ENCODE data around the gene IRF8.
"Not testable (repeated sequence)": the region's sequence is repeated elsewhere in the genome, so short reads cannot be mapped to it uniquely, and the experiment has no call there.

The IRF8 gene

DNA sequence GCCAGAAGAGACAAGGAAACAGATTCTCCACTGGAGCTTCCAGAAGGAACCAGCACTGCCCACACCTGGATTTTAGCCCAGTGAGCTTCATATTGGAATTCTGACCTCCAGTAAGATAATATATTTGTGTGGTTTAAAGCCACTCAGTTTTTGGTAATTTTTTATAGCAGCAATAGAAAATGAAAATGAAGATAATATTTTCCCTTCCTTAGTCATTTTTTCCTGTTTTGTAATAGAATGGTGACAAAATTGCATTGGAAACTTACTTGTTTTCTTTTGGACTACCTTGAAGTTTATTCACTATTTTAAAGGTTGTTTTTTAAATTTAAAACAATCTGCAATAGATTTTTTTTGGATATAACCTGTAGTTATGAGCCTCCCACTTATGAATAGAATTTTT, 29.8 kb upstream of the IRF8 start:
- no peak for DNase-seq

DNA sequence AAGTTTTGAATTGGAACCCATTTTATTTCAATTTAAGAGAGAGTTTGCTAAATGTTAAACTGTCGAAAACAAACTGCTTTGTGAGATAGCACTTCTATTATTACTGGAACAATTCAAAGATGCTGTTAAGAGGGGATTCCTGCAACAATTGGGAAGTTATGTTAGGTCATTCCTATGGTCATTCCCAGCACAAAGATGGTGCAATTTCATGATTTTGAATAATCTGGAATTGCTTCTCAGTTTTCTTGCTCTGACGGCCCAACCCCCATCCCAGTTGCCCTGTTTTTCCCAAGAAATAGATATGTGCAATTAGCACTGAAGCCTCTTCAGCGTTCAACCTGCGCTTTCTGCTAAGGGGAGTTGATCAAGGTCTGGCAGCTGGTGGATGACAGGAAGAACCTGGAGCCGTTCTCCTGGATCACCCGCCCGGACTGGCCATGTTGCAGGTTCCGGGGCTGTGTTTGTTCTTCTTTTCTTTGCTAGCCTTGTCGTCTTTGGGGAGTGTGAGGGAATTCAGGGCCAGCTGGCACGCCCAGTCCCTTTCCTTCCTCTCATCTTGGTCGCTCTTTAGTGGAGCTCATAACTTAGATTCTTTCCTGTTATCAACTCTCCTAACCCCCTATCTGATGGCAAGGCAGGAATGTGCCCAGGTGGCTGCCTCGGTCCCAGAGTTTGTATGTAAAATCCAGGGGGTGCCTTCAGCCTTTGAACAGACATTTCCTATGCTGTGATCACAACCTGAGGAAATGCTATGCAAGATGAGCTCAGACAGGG, 29.0 kb upstream of the IRF8 start:
- DNase-seq, result no peak

DNA sequence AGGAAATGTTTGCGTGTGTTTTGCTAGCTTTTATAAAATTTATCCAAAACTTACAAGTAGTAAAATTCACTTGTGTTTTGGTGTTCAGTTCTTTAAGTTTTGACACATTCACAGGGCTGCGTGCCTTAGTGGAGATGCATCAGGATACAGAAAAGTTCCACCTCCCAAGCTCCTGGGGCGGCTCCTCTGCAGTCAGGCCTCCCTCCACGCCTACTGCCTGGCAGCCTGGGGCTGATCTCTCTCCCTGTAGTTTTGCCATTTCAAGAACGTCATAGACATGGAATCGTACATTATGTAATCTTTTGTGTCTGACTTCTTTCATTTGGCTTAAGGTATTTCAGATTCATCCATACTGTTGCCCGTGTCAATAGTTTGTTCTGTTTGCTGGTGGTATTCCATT, 27.2 kb upstream of the IRF8 start:
- no peak for DNase-seq

DNA sequence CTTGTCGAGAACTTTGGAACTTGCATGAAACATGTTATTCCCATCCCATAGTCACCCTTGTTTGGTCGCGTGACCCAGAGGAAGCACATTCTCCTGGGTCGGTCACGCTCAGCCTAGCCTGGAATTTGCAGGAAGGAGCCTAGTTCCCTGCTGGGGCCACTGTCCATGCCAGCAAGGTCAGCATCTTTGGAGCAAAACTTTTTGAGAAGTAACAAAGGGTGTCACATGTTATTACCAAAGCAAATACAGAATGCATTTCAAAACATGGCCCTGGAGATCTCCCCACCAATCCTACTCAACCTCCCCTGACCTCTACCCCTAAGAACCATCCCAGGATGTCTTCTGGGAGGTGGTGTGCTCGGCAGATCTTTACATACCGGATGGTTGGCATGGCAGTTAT, 26.2 kb upstream of the IRF8 start:
- DNase-seq, result no peak

DNA sequence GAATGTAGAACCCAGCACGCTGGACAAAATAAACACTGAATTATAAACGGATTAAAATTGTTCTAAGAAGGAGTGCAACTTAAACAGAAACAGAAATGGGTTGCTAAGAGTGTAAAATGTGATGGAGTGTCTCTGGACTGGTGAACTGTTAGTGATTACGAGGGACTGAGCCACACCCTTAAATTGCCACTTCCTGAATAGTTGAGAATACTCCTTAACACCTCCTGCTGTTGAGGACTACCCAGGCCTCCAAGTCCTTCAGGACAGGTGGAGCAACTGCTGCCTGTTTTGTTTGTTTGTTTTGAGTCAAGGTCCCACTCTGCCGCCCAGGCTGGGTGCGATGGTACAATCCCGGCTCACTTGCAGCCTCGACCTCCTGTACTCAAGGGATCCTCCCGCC, 25.8 kb upstream of the IRF8 start:
- no peak for DNase-seq

DNA sequence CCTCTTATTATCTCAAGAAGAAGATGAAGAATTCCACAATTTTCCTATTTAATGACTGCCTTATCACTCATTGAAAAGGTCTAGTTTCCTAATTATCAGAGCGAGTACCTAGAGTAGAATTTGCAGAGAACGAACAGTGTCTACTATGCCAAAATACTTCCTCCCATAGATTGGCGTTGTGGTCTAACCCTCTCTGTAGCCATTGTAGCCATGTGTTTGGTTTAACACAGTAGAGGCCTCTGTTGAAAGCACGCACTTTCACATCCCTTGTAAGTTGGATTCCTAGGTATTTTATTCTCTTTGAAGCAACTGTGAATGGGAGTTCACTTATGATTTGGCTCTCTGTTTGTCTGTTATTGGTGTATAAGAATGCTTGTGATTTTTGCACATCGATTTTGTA, 24.9 kb upstream of the IRF8 start:
- DNase-seq, result not testable (repeated sequence)

DNA sequence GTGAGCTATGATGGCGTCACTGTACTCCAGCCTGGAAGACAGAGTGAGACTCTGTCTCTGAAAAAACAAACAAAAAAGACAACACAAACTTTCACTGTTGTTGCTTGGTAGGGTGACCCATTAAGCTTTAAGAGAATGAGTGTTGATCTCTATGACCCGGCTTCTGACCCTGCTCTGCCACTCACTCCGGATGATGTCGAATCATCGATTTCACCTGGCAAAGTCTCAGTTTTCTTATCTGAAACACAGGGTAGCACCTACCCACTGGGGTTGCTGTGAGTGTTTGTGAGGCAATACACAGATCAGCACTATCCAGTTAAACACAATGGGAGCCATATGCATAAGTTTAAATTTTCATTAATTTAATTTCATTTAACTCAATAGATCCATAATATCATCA, 20.6 kb upstream of the IRF8 start:
- no peak for DNase-seq

DNA sequence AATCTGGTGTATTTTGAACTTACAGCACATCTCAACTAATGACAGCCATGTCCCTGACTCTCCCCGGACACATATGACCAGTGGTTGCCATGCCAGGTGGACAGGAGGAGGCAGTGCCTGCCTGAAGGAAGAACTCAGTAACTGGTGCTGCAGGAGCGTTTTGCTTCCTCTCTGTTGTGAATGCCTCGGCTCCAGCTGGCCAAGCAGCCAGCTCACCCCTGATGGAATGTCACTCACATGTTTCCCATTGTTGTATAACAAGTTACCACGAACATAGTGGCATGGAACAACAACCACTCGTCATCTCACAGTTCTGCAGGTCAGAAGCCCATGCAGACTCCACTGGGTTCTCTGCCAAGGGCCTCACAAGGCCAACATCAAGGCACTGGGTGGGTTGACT, 20.1 kb upstream of the IRF8 start:
- DNase-seq, result no peak

DNA sequence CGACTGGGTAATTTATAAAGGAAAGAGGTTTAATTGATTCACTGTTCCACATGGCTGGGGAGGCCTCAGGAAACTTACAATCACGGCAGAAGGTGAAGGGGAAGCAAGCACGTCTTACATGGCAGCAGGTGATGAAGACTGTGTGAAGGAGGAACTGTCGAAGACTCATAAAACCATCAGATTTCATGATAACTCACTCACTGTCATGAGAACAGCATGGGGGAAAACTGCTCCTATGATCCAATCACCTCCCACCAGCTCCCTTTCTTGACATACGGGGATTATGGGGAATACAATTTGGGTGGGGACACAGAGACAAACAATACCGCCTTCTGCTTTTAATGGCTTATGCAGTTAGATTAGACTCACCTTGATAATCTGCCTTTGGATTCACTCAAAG, 19.4 kb upstream of the IRF8 start:
- DNase-seq, result no peak

DNA sequence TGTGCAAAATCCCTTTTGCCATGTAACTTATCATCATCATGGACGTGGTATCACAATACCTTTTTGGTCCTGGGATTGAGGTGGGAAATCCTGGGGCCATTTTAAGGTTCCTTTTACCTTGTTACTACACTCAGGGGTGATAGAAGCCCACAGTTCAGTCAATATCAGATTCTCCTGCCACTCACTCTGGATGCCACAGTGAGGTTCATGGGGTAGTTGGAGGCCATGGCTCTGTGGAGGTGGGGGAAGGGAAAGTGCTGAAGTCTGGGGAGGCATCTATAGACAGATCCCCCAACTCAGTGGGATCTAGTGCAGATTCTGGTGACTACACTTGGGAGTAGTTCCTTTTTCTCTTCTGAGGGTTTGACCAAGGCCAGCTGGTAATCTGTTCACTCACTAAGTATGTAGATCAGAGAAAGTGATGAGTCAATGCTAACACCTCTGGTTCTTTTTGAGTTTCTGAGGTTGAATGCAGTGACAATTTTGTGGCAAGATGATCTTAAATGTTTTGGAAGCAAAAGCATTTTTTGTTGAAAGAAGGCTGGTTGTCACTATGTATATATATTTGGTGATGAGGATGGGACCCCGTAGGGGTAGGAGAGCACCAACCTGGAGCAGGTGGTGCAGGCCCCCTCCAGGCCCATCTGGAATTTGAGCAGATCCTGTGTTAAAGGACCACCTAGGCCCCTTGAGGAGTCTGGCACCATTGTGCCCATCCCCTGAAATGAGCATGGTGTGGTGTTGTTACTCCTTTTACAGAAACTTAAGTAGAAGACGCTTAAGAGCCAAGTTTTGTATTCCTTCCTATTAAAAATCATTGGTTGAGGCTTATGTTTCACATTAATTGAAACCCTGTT, 18.8 kb upstream of the IRF8 start:
- DNase-seq, result no peak

DNA sequence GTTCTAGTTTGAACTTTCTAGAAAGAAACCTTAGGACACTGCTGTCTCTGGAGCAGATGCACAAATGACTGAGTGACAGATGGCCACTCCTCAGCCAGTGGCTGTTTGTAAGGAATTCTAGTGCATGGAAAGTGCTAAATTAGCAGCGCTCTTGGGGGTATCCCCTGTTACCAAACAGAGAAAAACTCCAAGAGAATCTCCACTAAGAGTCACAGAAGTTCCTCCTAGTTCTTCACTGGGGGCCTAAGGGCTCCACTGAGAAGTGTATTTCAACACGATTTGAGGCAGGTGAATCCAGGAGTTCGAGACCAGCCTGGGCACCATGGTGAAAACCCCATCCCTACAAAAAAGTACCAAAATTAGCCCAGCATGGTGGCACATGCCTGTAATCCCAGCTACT, 18.1 kb upstream of the IRF8 start:
- DNase-seq, result no peak

DNA sequence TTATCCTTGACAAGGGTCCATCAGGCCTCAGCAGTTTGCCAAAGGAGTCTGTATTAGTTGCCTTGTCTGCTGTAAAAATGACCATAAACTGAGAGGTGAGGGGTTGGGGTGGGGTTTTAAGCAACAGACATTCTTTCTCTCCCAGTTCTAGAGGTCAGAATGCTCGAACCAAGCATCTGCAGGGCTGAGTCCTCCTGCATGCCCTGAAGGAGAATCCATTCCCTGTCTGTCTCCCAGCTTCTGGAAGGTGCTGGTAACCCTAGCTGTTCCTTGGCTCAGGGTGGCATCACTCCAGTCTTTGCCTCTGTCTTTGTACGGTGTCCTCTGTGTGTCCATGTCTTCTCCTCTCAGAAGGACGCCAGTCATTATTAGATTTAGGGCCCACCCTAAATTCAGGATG, 17.5 kb upstream of the IRF8 start:
- DNase-seq, result no peak

DNA sequence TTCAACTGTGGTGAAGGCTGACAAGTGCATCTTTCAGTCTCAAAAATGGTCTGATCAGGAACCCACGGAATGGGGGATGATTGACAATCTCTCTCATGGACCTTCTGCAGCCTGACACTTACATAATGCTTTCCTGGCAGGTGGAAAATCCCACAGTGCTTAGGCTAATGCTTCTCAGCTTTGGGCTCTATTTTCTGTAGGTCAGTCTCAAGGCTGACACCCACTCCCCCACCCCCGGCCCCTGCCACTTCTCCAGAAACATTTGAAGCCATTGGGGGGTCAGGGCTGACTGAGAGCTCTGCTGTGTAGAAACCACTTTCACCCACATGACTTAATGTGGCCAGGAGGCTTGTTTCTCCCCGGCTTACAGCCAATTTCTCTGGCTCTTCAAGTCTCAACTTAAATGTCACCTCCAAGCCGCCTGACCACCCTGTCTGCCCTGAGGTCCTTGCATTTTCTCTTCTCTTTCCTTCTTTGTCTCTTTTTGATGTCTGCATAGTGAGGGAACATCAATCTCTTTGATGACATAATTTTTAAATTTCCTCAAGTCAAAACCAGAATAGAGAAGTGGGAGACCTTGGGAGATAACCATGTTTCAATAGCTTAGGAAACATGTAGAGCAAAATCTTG, 16.7 kb upstream of the IRF8 start:
- DNase-seq, result no peak

DNA sequence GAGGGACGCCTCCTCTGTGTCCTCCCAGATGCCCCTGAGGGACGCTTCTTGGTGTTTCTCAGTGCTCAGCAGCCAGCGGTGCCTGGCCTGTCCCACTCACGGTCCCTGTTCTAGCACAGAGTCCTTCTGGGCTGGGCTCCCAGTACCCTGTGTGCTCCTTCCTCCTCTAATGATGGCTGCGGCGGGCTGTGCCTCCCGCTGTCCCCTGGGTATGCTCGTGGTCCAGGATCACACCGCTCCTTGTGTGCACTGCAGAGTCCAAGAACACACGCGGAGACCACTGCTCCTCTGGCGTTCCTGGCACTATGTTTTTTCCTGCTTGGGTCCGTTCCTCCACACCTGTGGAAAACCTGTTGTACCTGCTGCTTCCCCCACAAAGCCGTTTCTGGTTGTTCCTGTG, 15.1 kb upstream of the IRF8 start:
- DNase-seq, result no peak

DNA sequence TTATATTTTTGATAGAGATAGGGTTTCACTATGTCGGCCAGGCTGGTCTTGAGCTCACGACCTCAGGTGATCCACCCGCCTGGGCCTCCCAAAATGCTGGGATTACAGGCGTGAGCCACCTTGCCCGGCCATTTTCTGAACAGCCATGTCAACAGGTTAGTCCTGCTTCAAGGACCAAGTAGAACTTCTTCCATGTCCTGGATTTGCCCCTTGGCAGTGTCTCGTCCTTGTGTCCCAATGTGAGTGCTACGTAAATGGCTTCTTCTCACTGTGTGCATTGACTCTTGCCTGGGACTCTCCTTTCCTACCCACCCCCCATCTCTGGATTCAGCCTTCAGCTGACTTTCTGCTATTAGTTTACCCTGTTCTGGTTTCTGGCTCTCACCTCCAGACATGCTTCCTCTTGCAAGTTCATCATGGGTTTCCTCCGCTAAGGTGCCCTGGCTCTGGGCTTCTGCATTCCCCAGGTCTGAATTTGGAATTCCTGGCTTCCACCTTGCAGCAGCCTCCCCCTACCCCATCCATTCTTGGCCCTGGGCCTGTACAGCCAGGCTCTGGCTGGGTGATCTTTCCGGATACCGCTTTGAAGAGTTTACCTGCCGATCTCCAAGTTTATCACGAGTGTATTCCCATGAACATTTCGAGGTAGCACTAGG, 14.0 kb upstream of the IRF8 start:
- DNase-seq, result no peak

DNA sequence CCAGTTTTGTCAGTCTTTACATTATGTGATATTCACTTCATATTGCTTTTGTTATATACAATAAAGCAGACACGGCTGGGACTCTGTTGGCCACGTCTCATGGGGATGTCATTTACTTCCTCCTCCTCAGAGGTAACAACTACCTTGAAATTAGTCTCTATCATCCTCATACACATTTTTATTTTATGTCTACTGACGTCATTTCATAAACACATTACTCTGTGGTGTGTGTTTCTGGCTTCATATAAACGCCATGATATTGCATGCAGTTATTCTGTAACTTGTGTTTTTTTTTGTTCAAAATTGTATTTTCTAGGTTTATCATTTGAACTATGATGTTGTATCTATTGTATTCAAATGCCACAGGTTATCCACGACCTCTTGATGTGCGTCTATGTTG, 13.4 kb upstream of the IRF8 start:
- no peak for DNase-seq

DNA sequence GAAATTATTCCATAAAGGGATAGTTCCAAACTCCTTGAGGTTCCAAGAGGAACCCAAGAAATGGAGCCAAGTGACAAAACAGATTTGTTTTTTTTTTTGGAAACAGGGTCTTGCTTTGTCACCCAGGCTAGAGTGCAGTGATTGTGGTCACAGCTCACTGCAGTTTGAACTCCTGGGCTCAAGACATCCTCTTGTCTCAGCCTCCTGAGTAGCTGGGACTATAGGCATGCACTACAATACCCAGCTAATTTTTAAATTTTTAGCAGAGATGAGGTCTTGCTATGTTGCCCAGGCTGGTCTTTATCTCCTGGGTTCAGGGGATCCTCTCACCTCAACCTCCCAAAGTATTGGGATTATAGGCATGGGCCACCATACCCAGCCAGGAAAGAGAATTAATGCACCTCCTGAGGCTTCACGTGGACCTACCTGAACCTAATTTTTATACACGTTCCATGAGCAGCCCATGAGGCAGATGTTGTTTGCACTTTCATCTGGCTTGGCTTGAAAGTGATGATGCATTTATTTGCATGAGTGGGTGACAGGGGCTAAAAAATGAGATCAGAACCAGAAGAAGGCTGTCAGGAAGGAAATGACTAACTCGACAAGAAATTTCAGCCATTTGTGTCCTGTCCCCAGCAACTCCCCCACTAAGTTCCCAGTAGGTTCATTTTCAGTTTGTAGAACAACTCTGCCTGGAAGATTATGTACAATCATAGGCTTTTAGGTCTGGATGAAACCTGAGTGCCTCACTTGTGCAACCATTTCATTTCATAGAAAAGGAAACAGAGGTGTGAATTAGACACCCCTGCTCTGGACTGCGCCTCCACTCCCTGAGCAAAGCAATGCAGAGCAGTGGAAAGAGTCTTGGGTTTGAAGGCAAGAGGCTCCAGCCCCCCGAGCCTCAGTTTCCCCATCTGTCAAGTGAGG, 10.3 kb upstream of the IRF8 start:
- no peak for DNase-seq

DNA sequence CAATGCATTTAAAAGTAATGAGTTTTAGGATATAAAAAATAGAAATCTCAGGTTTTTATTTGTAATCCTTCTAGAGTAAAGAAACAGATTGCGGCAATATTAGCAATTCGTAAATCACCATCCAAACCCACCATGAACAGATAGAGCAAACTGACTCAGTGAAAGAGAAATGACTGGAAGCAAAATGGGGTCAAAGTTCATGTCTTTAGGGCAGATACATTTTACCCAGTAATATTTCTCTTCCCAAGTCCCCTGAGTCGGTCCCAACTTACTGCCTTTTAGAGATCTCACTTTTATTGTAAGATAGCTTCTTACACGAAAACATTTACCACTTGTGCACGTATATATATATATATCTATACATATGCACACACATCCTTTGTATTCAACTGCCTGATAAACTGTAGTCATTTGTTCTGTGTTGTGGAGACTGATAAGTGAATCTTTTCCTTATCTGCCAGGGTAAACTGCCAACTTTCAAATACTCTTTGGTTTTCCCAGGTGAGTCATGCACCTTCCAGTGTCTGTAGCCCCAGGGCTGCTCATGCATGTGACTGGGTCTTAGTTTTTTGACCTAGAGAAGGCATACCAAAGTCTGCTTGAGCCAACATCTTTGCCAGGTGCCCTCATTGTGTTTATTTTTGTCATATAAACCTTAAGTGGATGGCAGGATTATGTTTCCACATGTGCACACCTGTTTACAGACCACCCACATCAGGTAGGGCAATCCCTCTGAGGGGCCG, 7.8 kb upstream of the IRF8 start:
- DNase-seq, result no peak

DNA sequence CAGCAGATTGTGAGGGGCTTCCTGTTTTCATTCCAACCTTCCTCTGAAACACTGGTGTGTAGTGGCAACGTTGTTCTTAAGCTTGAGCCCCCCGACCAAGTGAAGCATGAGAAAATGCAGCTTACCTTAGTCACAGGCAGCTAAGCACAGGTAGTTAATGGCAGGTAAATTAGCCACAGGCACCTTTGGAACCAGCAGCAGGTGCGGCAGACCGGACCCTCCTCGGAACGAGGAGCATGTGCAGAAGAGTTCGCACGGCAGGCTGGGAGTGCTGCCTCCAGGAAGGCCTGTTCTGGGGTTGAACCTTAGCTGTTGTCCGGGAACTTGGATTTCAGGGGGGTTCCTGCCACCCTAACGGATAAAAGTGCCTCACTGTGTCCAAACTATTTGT, 7.2 kb upstream of the IRF8 start:
- no peak for DNase-seq

DNA sequence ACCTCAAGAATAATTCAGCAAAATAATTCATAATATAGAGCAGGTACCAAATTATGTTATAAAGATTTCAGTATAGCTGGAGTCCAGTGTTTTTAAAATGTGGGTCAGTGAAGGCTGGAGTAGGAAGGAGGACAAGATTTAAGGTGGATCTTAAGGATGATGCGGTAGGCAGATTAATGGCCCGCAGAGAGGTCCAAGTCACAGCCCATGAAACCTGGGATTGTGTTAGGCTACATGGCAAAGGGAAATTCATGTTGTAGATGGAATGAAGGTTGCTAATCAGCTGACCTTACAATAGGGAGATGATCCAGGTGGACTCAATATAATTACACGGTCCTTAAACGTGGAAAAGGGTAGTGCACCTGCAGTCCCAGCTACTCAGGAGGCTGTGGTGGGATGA, 6.2 kb upstream of the IRF8 start:
- DNase-seq, result no peak

DNA sequence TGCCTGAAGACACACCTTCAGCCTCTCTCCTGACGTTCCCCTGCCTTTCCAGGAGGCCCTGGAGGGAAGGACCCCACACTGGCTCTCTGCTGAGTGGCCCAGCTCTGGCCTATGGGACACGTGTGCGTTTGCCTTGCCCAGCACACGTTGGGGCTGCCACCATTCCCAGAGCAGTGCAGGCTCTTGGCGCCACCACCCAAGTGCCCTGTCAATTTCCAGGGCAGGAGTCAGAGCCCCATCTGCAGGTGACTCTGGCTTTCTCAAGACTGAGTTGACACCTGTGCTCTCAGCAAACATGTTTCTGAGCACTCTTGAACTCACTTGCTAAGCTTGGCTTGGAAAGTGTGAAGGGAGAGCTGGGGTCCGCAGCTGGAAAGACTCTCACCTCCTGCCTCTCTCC, 4.7 kb upstream of the IRF8 start:
- no peak for DNase-seq

DNA sequence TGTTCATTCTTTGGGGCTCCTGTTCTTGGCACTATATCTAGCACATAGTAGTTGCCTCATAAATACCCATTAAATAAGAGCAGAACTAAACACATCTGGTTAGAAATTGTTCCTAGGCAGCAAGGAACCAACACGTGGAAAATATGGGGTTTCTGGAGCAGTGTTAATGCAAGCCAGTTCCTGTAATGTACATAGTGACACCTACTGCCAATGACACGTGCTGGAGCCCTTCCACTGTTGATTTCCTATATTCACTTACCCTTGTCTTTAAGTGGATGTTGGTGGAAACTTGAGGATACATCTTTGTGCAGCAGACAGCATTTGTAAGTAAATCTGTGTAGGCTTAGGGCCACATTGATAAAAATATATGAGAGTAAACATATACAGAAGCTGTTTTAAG, 1.6 kb upstream of the IRF8 start:
- DNase-seq, result no peak

Data from GF-D8 (cell line).